Body of pancreas (tissue), 4 donors: ENCODE data around the gene EPHB1. TPM values are rescaled to one million over a fixed set of nuclear protein-coding genes. Genes with fewer than 3 reads are reported as not detected.

ENCODE experiments used
- ATAC-seq: fragments of 150-250 bp; one replicate; pipeline ENCODE4 v1.9.1; 2016
- DNase-seq, 4 donors: peaks; one replicate each; pipeline ENCODE4 v3.0.0-alpha.2; 2019
- H3K27ac ChIP-seq, 4 donors: fragments of 200-600 bp; sonication (generic); 1 replicate in 3 of 4; 2 replicates in 1 of 4; pipeline versions ENCODE4 v1.5.1 to v1.6.1; 2016 to 2019; ENCODE audit warnings: mild to moderate bottlenecking in 1 of 4, mixed read lengths in 1 of 4, moderate library complexity in 1 of 4
- H3K27me3 ChIP-seq, 2 donors: fragments of 200-600 bp; sonication (generic); one replicate each; pipeline ENCODE4 v1.6.0; 2016; ENCODE audit warnings: mild to moderate bottlenecking in 1 of 2
- H3K36me3 ChIP-seq, 2 donors: fragments of 200-600 bp; sonication (generic); replicated peaks in 1 of 2; 2 replicates each; pipeline ENCODE4 v1.5.1; 2016; ENCODE audit warnings: low read depth in 2 of 2; ENCODE audit not compliant: insufficient read depth in 1 of 2
- H3K4me1 ChIP-seq: fragments of 200-600 bp; sonication (generic); one replicate; pipeline ENCODE4 v1.6.0; 2016
- H3K4me3 ChIP-seq, 2 donors: fragments of 200-600 bp; sonication (generic); 1 replicate in 1 of 2; 2 replicates in 1 of 2; pipeline ENCODE4 v1.5.1; 2016 to 2019
- H3K9me3 ChIP-seq, 3 donors: fragments of 200-600 bp; sonication (generic); 1 replicate in 2 of 3; 2 replicates in 1 of 3; pipeline ENCODE4 v1.5.1; 2016
- CTCF ChIP-seq, 7 experiments: fragments of 450-650 bp in 4 of 7; fragments of 200-600 bp in 3 of 7; sonication (generic) in 3 of 7; IDR thresholded peaks; one replicate each; pipeline ENCODE4 v1.5.1; 2016 to 2019; ENCODE audit warnings: antibody characterized with exemption in 7 of 7
- POLR2A ChIP-seq, 3 donors: fragments of 450-650 bp; IDR thresholded peaks; one replicate each; pipeline ENCODE4 v1.6.1; 2016; ENCODE audit warnings: antibody characterized with exemption in 3 of 3, mild to moderate bottlenecking in 2 of 3
- WGBS, 2 donors: methylation state at CpG; one replicate each; pipeline ENCODE4 v1.1.5; 2017; 5-methylcytosine and 5-hydroxymethylcytosine counted together
- intact Hi-C: fragments of 100-400 bp; cut with DNase I; formaldehyde crosslinking; loops from one replicate; pipeline ENCODE4 v1.15.1; 2023
- total RNA-seq, 2 donors: library from RNA; depleted of rRNA; stranded (reverse); fragments of >200 nt; gene quantifications; one replicate each; pipeline ENCODE4 v1.1.0, GENCODE V29; 2016

EPHB1 gene
- total RNA-seq, 2 donors from 2014 or later: 1.3 TPM; not detected in 1

- Histone ChIP-seq H3K9me3 (peaks cover 0 to 10% (median 0%) of the 10 kb centered on the region in 3 donors), H3K4me3 (no peak overlapping the region), H3K27ac (no peak overlapping the region), H3K4me1 (no peaks in the 10 kb centered on the region), H3K27me3 (no peaks in the 10 kb centered on the region), H3K36me3 (no peaks in the 10 kb centered on the region)
- TF ChIP-seq CTCF (IDR thresholded peaks at IDR 0.05): no peak
- TF ChIP-seq POLR2A (IDR thresholded peaks at IDR 0.05): no peak
- intact Hi-C loops: no loop called here
- no peak for DNase-seq
- WGBS, 2 donors: 72 to 87% methylated on average over 5 of the region's 5 CpGs
- no peak for ATAC-seq
Observed at GRCh38 chr3:135068011-135068410, 273.0 kb downstream of the EPHB1 start.

- intact Hi-C loops: no loop called here
- Histone ChIP-seq H3K4me1 (no peaks in the 10 kb centered on the region), H3K27me3 (no peaks in the 10 kb centered on the region), H3K36me3 (no peaks in the 10 kb centered on the region), H3K9me3 (peaks cover 0 to 6% (median 0%) of the 10 kb centered on the region in 3 donors), H3K4me3 (no peak overlapping the region), H3K27ac (no peak overlapping the region)
- DNase-seq (no peak), ATAC-seq (no peak)
- 73 to 100% methylated on average over 1 to 2 of the region's 2 CpGs for WGBS, 2 donors
- no peak for TF ChIP-seq CTCF (IDR thresholded peaks at IDR 0.05)
- TF ChIP-seq POLR2A (IDR thresholded peaks at IDR 0.05): no peak
Observed at GRCh38 chr3:135069406-135069805, 274.3 kb downstream of the EPHB1 start.

- TF ChIP-seq POLR2A (IDR thresholded peaks at IDR 0.05) (no peak), CTCF (IDR thresholded peaks at IDR 0.05) (no peak)
- intact Hi-C loops: no loop called here
- H3K27ac ChIP-seq: no peak overlapping the region
- no peaks in the 10 kb centered on the region for H3K36me3 ChIP-seq
- DNase-seq (no peak), ATAC-seq (no peak)
- peaks cover 0 to 6% (median 0%) of the 10 kb centered on the region in 3 donors for H3K9me3 ChIP-seq
- no peaks in the 10 kb centered on the region for H3K4me1 ChIP-seq
- no peaks in the 10 kb centered on the region for H3K27me3 ChIP-seq
- H3K4me3 ChIP-seq: no peak overlapping the region
Observed at GRCh38 chr3:135071483-135071882, 276.4 kb downstream of the EPHB1 start.

GRCh38 chr3:135072431-135072830 lies 277.4 kb downstream of the EPHB1 start:
- no peak overlapping the region for H3K4me3 ChIP-seq
- H3K9me3 ChIP-seq: peaks cover 0 to 6% (median 0%) of the 10 kb centered on the region in 3 donors
- no peaks in the 10 kb centered on the region for H3K36me3 ChIP-seq
- no peaks in the 10 kb centered on the region for H3K4me1 ChIP-seq
- DNase-seq: no peak
- H3K27ac ChIP-seq: no peak overlapping the region
- no peaks in the 10 kb centered on the region for H3K27me3 ChIP-seq
- WGBS, 2 donors: 70 to 73% methylated on average over 5 of the region's 5 CpGs
- intact Hi-C loops: no loop called here
- no peak for TF ChIP-seq POLR2A (IDR thresholded peaks at IDR 0.05)
- no peak for TF ChIP-seq CTCF (IDR thresholded peaks at IDR 0.05)
- no peak for ATAC-seq

- TF ChIP-seq CTCF (IDR thresholded peaks at IDR 0.05) (no peak), POLR2A (IDR thresholded peaks at IDR 0.05) (no peak)
- H3K27ac ChIP-seq: no peak overlapping the region
- no peaks in the 10 kb centered on the region for H3K36me3 ChIP-seq
- H3K27me3 ChIP-seq: no peaks in the 10 kb centered on the region
- no peaks in the 10 kb centered on the region for H3K4me1 ChIP-seq
- intact Hi-C loops: no loop called here
- DNase-seq (no peak), ATAC-seq (no peak)
- no peak overlapping the region for H3K4me3 ChIP-seq
- WGBS, 2 donors: 66 to 68% methylated on average over 3 of the region's 3 CpGs
- H3K9me3 ChIP-seq: no peaks in the 10 kb centered on the region
Observed at GRCh38 chr3:135075157-135075556, 280.1 kb downstream of the EPHB1 start.
